HCT116 (cell line): Measurements from ENCODE around the gene ADRM1. TPM values are rescaled to one million over a fixed set of nuclear protein-coding genes. Genes with fewer than 3 reads are reported as not detected.

Experiments
- ATAC-seq: fragments of 200-7000 bp; cut with Tn5 transposase; 2 replicates; pipeline ENCODE4 v1.9.1; 2020; ENCODE audit warnings: mild to moderate bottlenecking, moderate library complexity
- BruUV-seq: library from RNA; stranded (reverse); fragments of 400-500 nt; replicated peaks from 2 replicates; lab custom pipeline; 2021; lab: Mats Ljungman, UMichigan
- CTCF ChIA-PET: fragments of 300-600 bp; sonication (Branson Sonifier 250); formaldehyde crosslinking; loops from one replicate; lab custom pipeline; 2021; ENCODE audit warnings: antibody characterized with exemption; lab: Charles Lee
- POLR2A ChIA-PET: fragments of 300-600, 350-600 bp; sonication (Branson Sonifier 250); formaldehyde crosslinking; loops from one replicate; lab custom pipeline; 2021; ENCODE audit warnings: antibody characterized with exemption; lab: Charles Lee
- RAD21 ChIA-PET, 2 experiments: fragments of 300-600 bp; sonication (Branson Sonifier 250); formaldehyde crosslinking; loops; one replicate each; lab custom pipeline; 2023; ENCODE audit warnings: low total read pairs in 2 of 2; ENCODE audit not compliant: uncharacterized antibody in 2 of 2, unreplicated experiment in 2 of 2, low non-redundant PET in 1 of 2; lab: Charles Lee
- DNase-seq: peaks from one replicate; pipeline ENCODE4 v3.0.0-alpha.2; 2010; ENCODE audit warnings: low read depth, low spot score
- H2AFZ ChIP-seq: fragments of 200-600 bp; shearing (Covaris generic), sonication (generic); 2 replicates; pipeline ENCODE4 v1.6.1; 2017; ENCODE audit warnings: low read depth, mixed run types, mixed read lengths, antibody characterized with exemption, low read length; ENCODE audit not compliant: poor library complexity, severe bottlenecking
- H3K27ac ChIP-seq: 2 replicates; pipeline ENCODE4 v1.5.1; 2012; ENCODE audit warnings: low read depth, low read length
- H3K27me3 ChIP-seq: fragments of 200-600 bp; sonication (generic); 2 replicates; pipeline ENCODE4 v1.6.1; 2016; ENCODE audit warnings: mixed run types, low read length, mixed read lengths; ENCODE audit not compliant: insufficient read depth
- H3K36me3 ChIP-seq, 2 experiments: fragments of 200-500 bp in 1 of 2; fragments of 200-600 bp in 1 of 2; sonication (Bioruptor generic) in 1 of 2; sonication (generic) in 1 of 2; 2 replicates each; pipeline versions ENCODE4 v1.5.1 to v1.6.1; 2014 to 2016; ENCODE audit warnings: low read length in 2 of 2, inconsistent platforms in 1 of 2, mixed read lengths in 1 of 2, mixed run types in 1 of 2; ENCODE audit not compliant: insufficient read depth in 2 of 2, control insufficient read depth in 1 of 2
- H3K4me1 ChIP-seq, 2 experiments: fragments of 200-600 bp in 1 of 2; sonication (generic) in 1 of 2; 2 replicates each; pipeline versions ENCODE4 v1.5.1 to v1.6.1; 2012 to 2017; ENCODE audit warnings: low read length in 2 of 2, inconsistent platforms in 1 of 2, mild to moderate bottlenecking in 1 of 2, mixed read lengths in 1 of 2, mixed run types in 1 of 2, moderate library complexity in 1 of 2; ENCODE audit not compliant: insufficient read depth in 2 of 2, control insufficient read depth in 1 of 2
- H3K4me2 ChIP-seq: fragments of 200-600 bp; sonication (generic); 2 replicates; pipeline ENCODE4 v1.6.1; 2017; ENCODE audit warnings: mixed run types, low read length, mixed read lengths
- H3K4me3 ChIP-seq, 2 experiments: fragments of 200-600 bp in 1 of 2; sonication (generic) in 1 of 2; replicated peaks in 1 of 2; 2 replicates each; pipeline ENCODE4 v1.5.1; 2011 to 2016; ENCODE audit warnings: low read length in 2 of 2, control low read depth in 1 of 2, low read depth in 1 of 2, mild to moderate bottlenecking in 1 of 2, mixed read lengths in 1 of 2, mixed run types in 1 of 2
- H3K79me2 ChIP-seq: fragments of 200-600 bp; sonication (generic); 2 replicates; pipeline ENCODE4 v1.6.1; 2017; ENCODE audit warnings: mild to moderate bottlenecking, mixed run types, low read length, moderate library complexity, mixed read lengths; ENCODE audit not compliant: insufficient read depth
- H3K9ac ChIP-seq: fragments of 200-600 bp; sonication (generic); 2 replicates; pipeline ENCODE4 v1.6.1; 2016; ENCODE audit warnings: low read length, mixed read lengths
- H3K9me2 ChIP-seq: fragments of 200-600 bp; sonication (generic), shearing (Covaris generic); 2 replicates; pipeline ENCODE4 v1.6.1; 2017; ENCODE audit warnings: mixed run types, mild to moderate bottlenecking, moderate library complexity; ENCODE audit not compliant: insufficient read depth
- H3K9me3 ChIP-seq, 2 experiments: fragments of 200-500 bp in 1 of 2; fragments of 200-600 bp in 1 of 2; sonication (Bioruptor generic) in 1 of 2; sonication (generic) in 1 of 2; 2 replicates each; pipeline ENCODE4 v1.6.1; 2014 to 2017; ENCODE audit warnings: low read length in 2 of 2, mixed read lengths in 2 of 2, inconsistent platforms in 1 of 2, low read depth in 1 of 2, mild to moderate bottlenecking in 1 of 2, mixed run types in 1 of 2, moderate library complexity in 1 of 2; ENCODE audit not compliant: control insufficient read depth in 1 of 2, insufficient read depth in 1 of 2
- H4K20me1 ChIP-seq: fragments of 200-600 bp; sonication (generic), shearing (Covaris generic); 2 replicates; pipeline ENCODE4 v1.6.1; 2017; ENCODE audit warnings: mixed run types, mild to moderate bottlenecking, moderate library complexity; ENCODE audit not compliant: insufficient read depth
- CBX3 ChIP-seq: IDR thresholded peaks from 2 replicates; pipeline ENCODE4 v1.6.1; 2012; ENCODE audit warnings: low read depth
- CEBPB ChIP-seq: IDR thresholded peaks from 2 replicates; pipeline ENCODE4 v1.6.1; 2012; ENCODE audit warnings: low read depth
- ELF1 ChIP-seq: IDR thresholded peaks from 2 replicates; pipeline ENCODE4 v1.6.1; 2012; ENCODE audit warnings: low read depth, borderline replicate concordance
- EZH2 ChIP-seq: fragments of 200-600 bp; sonication (generic); IDR thresholded peaks from 2 replicates; pipeline ENCODE4 v1.6.1; 2017; ENCODE audit warnings: antibody characterized with exemption, mixed run types
- EZH2phosphoT487 ChIP-seq: fragments of 200-600 bp; IDR thresholded peaks from 2 replicates; pipeline ENCODE4 v1.6.1; 2018; ENCODE audit warnings: antibody characterized with exemption, borderline replicate concordance
- JUND ChIP-seq: IDR thresholded peaks from 2 replicates; pipeline ENCODE4 v1.6.1; 2012
- POLR2A ChIP-seq: IDR thresholded peaks from 2 replicates; pipeline ENCODE4 v1.7.0; 2011; ENCODE audit warnings: borderline replicate concordance; ENCODE audit not compliant: insufficient read depth, insufficient read length; ENCODE audit errors: extremely low read depth
- RAD21 ChIP-seq: IDR thresholded peaks from 2 replicates; pipeline ENCODE4 v1.6.1; 2012; ENCODE audit warnings: low read depth, mild to moderate bottlenecking
- REST ChIP-seq: IDR thresholded peaks from 2 replicates; pipeline ENCODE4 v1.6.1; 2012; ENCODE audit warnings: low read depth
- SP1 ChIP-seq: IDR thresholded peaks from 2 replicates; pipeline ENCODE4 v1.6.1; 2012; ENCODE audit warnings: low read depth
- SRF ChIP-seq: IDR thresholded peaks from 2 replicates; pipeline ENCODE4 v1.6.1; 2012; ENCODE audit warnings: low read depth
- TCF7L2 ChIP-seq: IDR thresholded peaks from 2 replicates; pipeline ENCODE4 v1.7.0; 2011; ENCODE audit warnings: borderline replicate concordance, inconsistent platforms; ENCODE audit not compliant: insufficient read depth, insufficient read length; ENCODE audit errors: extremely low read depth
- YY1 ChIP-seq: IDR thresholded peaks from 2 replicates; pipeline ENCODE4 v1.6.1; 2011; ENCODE audit warnings: low read length, low read depth, moderate library complexity, mild to moderate bottlenecking; ENCODE audit not compliant: insufficient replicate concordance; ENCODE audit errors: extremely low read depth
- ZBTB33 ChIP-seq: IDR thresholded peaks from 2 replicates; pipeline ENCODE4 v1.6.1; 2011; ENCODE audit warnings: mild to moderate bottlenecking, low read length, moderate library complexity; ENCODE audit not compliant: insufficient replicate concordance; ENCODE audit errors: extremely low read depth
- ZFX ChIP-seq: fragments of 450-650 bp; IDR thresholded peaks from 2 replicates; pipeline ENCODE4 v1.6.1; 2017
- ZNF274 ChIP-seq: fragments of 200-500 bp; sonication (Bioruptor generic); IDR thresholded peaks from 2 replicates; pipeline ENCODE4 v1.6.1; 2014; ENCODE audit warnings: mild to moderate bottlenecking, low read depth, low read length, inconsistent platforms
- intact Hi-C: fragments of 100-400 bp; cut with micrococcal nuclease; formaldehyde crosslinking; loops from 2 replicates; pipeline ENCODE4 v1.10.0; 2022
- total RNA-seq: library from RNA; stranded (reverse); gene quantifications from one replicate; pipeline ENCODE4 v1.2.1, GENCODE V29; 2021; ENCODE audit not compliant: unreplicated experiment

The ADRM1 gene
- total RNA-seq, 1 experiment from 2014 or later: 158 TPM

GRCh38 chr20:62346398-62347150 lies 43.8 kb downstream of the ADRM1 start:
- Histone ChIP-seq H2AFZ (no peak overlapping the region), H3K27ac (no peak overlapping the region), H3K4me3 (no peak overlapping the region), H3K27me3 (no peaks in the 10 kb centered on the region), H3K4me1 (peaks cover 17 to 20% of the 10 kb centered on the region in 2 experiments), H4K20me1 (no peaks in the 10 kb centered on the region), H3K4me2 (no peak overlapping the region), H3K9me2 (no peaks in the 10 kb centered on the region), H3K79me2 (no peaks in the 10 kb centered on the region), H3K36me3 (peaks cover 14 to 37% of the 10 kb centered on the region in 2 experiments; a peak in 3 of 4 replicates), H3K9me3 (no peaks in the 10 kb centered on the region), H3K9ac (no peak overlapping the region)
- ATAC-seq (no peak), DNase-seq (no peak)
- intact Hi-C loops: no loop called here
- CTCF ChIA-PET: no interaction called here
- BruUV-seq: no TSS peak
- RAD21 ChIA-PET: no interaction called here
- POLR2A ChIA-PET: no interaction called here
- no peak for TF ChIP-seq YY1
- no peak for TF ChIP-seq ZNF274
- TF ChIP-seq SRF: no peak
- TF ChIP-seq ZBTB33: no peak
- no peak for TF ChIP-seq TCF7L2
- TF ChIP-seq REST: no peak
- TF ChIP-seq EZH2phosphoT487: no peak
- TF ChIP-seq ZFX: no peak
- no peak for TF ChIP-seq CBX3
- no peak for TF ChIP-seq SP1
- no peak for TF ChIP-seq CEBPB
- no peak for TF ChIP-seq RAD21
- no peak for TF ChIP-seq ELF1
- no peak for TF ChIP-seq POLR2A
- TF ChIP-seq EZH2: no peak
- no peak for TF ChIP-seq JUND
